HL-60 (cell line): ENCODE measurements around the gene SLC25A20.
A peak's percentile ranks its signal among the peaks of the same experiment; 100 is the strongest.

Experiments used
- DNase-seq, 2 experiments: peaks; one replicate each; pipeline ENCODE4 v3.0.0-alpha.2; 2010 to 2020; ENCODE audit warnings: low read depth in 1 of 2, low spot score in 1 of 2
- H3K27ac ChIP-seq: fragments of 250-450 bp; sonication (Bioruptor Pico); replicated peaks from 2 replicates; pipeline ENCODE4 v1.5.1; 2020; ENCODE audit warnings: mild to moderate bottlenecking, moderate library complexity
- H3K27me3 ChIP-seq: fragments of 250-450 bp; sonication (Bioruptor Pico); 2 replicates; pipeline ENCODE4 v1.5.1; 2021; ENCODE audit warnings: mild to moderate bottlenecking, moderate library complexity; ENCODE audit not compliant: insufficient read depth, poor library complexity, severe bottlenecking
- H3K4me3 ChIP-seq: replicated peaks from 2 replicates; pipeline ENCODE4 v1.5.1; 2011; ENCODE audit warnings: mild to moderate bottlenecking, control low read depth, low read length; ENCODE audit not compliant: insufficient read depth
- GABPA ChIP-seq: IDR thresholded peaks from 2 replicates; pipeline ENCODE4 v1.6.1; 2012; ENCODE audit warnings: low read depth
- POLR2AphosphoS5 ChIP-seq: IDR thresholded peaks from 2 replicates; pipeline ENCODE4 v1.6.1; 2012; ENCODE audit warnings: low read depth
- SPI1 ChIP-seq: IDR thresholded peaks from 2 replicates; pipeline ENCODE4 v1.6.1; 2012; ENCODE audit warnings: low read depth, mild to moderate bottlenecking, borderline replicate concordance
- TF ChIP-seq, protein P1 (sequence below): IDR thresholded peaks from one replicate; pipeline ENCODE4 v1.5.1; 2011; ENCODE audit warnings: low read length, control low read depth, inconsistent platforms; ENCODE audit not compliant: insufficient read depth
- TF ChIP-seq, protein P2 (sequence below): IDR thresholded peaks from 2 replicates; pipeline ENCODE4 v1.6.1; 2012; ENCODE audit warnings: low read depth; ENCODE audit not compliant: insufficient replicate concordance

The SLC25A20 gene

GRCh38 chr3:48879994-48880377 is 18.7 kb downstream of the SLC25A20 start:
- TF ChIP-seq, protein P1, sequence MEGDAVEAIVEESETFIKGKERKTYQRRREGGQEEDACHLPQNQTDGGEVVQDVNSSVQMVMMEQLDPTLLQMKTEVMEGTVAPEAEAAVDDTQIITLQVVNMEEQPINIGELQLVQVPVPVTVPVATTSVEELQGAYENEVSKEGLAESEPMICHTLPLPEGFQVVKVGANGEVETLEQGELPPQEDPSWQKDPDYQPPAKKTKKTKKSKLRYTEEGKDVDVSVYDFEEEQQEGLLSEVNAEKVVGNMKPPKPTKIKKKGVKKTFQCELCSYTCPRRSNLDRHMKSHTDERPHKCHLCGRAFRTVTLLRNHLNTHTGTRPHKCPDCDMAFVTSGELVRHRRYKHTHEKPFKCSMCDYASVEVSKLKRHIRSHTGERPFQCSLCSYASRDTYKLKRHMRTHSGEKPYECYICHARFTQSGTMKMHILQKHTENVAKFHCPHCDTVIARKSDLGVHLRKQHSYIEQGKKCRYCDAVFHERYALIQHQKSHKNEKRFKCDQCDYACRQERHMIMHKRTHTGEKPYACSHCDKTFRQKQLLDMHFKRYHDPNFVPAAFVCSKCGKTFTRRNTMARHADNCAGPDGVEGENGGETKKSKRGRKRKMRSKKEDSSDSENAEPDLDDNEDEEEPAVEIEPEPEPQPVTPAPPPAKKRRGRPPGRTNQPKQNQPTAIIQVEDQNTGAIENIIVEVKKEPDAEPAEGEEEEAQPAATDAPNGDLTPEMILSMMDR = no peak
- TF ChIP-seq, protein P2, sequence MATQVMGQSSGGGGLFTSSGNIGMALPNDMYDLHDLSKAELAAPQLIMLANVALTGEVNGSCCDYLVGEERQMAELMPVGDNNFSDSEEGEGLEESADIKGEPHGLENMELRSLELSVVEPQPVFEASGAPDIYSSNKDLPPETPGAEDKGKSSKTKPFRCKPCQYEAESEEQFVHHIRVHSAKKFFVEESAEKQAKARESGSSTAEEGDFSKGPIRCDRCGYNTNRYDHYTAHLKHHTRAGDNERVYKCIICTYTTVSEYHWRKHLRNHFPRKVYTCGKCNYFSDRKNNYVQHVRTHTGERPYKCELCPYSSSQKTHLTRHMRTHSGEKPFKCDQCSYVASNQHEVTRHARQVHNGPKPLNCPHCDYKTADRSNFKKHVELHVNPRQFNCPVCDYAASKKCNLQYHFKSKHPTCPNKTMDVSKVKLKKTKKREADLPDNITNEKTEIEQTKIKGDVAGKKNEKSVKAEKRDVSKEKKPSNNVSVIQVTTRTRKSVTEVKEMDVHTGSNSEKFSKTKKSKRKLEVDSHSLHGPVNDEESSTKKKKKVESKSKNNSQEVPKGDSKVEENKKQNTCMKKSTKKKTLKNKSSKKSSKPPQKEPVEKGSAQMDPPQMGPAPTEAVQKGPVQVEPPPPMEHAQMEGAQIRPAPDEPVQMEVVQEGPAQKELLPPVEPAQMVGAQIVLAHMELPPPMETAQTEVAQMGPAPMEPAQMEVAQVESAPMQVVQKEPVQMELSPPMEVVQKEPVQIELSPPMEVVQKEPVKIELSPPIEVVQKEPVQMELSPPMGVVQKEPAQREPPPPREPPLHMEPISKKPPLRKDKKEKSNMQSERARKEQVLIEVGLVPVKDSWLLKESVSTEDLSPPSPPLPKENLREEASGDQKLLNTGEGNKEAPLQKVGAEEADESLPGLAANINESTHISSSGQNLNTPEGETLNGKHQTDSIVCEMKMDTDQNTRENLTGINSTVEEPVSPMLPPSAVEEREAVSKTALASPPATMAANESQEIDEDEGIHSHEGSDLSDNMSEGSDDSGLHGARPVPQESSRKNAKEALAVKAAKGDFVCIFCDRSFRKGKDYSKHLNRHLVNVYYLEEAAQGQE = no peak
- TF ChIP-seq POLR2AphosphoS5 = no peak
- TF ChIP-seq SPI1 = no peak
- TF ChIP-seq GABPA = no peak

GRCh38 chr3:48879307-48879993 is 19.2 kb downstream of the SLC25A20 start:
- DNase-seq = peak in 1 of 2 experiments; percentile 12
- Histone ChIP-seq H3K27me3 (no peaks in the 10 kb centered on the region), H3K4me3 (no peak overlapping the region), H3K27ac (no peak overlapping the region)
- TF ChIP-seq POLR2AphosphoS5 = no peak

More at GRCh38 chr3:48879994-48880377, 18.7 kb downstream of the SLC25A20 start:
- Histone ChIP-seq H3K4me3 (no peak overlapping the region), H3K27ac (no peak overlapping the region), H3K27me3 (no peaks in the 10 kb centered on the region)
- no peak for DNase-seq

- Histone ChIP-seq H3K27me3 (no peaks in the 10 kb centered on the region), H3K4me3 (no peak overlapping the region), H3K27ac (no peak overlapping the region)
- TF ChIP-seq GABPA = no peak
- TF ChIP-seq POLR2AphosphoS5 = no peak
- DNase-seq = no peak
These were observed 21.0 kb downstream of the SLC25A20 start for GRCh38 chr3:48877671-48878070.

GRCh38 chr3:48863122-48863521 is 35.6 kb downstream of the SLC25A20 start:
- TF ChIP-seq POLR2AphosphoS5 (no peak), GABPA (no peak)
- Histone ChIP-seq H3K4me3 (no peak overlapping the region), H3K27ac (no peak overlapping the region), H3K27me3 (no peaks in the 10 kb centered on the region)
- DNase-seq = no peak

DNA sequence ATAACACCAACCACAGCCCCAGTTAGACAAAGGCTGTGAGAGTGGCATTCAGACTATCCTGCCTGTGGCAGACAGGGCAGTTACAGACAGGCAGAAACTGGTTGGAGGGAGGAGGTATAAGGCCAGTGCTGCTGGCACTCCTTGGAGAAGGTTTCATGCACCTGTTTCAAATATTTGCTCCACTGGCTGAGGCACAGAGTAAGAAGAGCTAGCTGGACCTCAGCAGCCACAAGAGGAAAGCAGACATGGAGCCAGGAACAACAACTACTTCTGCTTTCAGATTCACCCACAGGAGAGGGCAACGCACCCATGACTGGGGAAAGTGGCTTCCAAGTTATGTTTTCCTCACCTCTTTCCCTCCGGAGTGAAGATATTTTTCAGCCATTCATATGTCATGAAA is 39.5 kb downstream of the SLC25A20 start:
- no peak overlapping the region for H3K4me3 ChIP-seq
- no peaks in the 10 kb centered on the region for H3K27me3 ChIP-seq
- TF ChIP-seq, protein P1 = no peak
- TF ChIP-seq, protein P2 = no peak
- TF ChIP-seq POLR2AphosphoS5 (no peak), GABPA (no peak), SPI1 (no peak)
- peak in 1 of 2 experiments; percentile 8 for DNase-seq
- no peak overlapping the region for H3K27ac ChIP-seq
